A673 (cell line): ENCODE data around the gene ATG9A.

Source experiments
- CTCF ChIP-seq: fragments of 300-800, 200-600 bp; sonication (generic); conservative IDR thresholded peaks from 2 replicates; pipeline ENCODE4 v1.5.1; 2017; ENCODE audit warnings: low read depth, mild to moderate bottlenecking, antibody characterized with exemption, low read length, moderate library complexity, mixed read lengths
- EZH2 ChIP-seq: fragments of 200-600 bp; sonication (generic); IDR thresholded peaks from 2 replicates; pipeline ENCODE4 v1.6.1; 2017; ENCODE audit warnings: borderline replicate concordance, low read depth, mild to moderate bottlenecking, mixed read lengths, antibody characterized with exemption, low read length; ENCODE audit not compliant: poor library complexity, severe bottlenecking

- TF ChIP-seq CTCF (no peak), EZH2 (no peak)
Observed at GRCh38 chr2:219218732-219219701, 10.4 kb downstream of the ATG9A start, which contains the start of gene ABCB6.
